H9 (cell line): Measurements from ENCODE around the gene COL23A1. TPM values are rescaled to one million over a fixed set of nuclear protein-coding genes. Genes with fewer than 3 reads are reported as not detected.

Experiments used
- DNase-seq: peaks from one replicate; pipeline ENCODE4 v3.0.0-alpha.2; 2017
- H2AFZ ChIP-seq: one replicate; pipeline ENCODE4 v1.6.1; 2013; ENCODE audit warnings: mild to moderate bottlenecking, low read length, control low read depth, moderate library complexity
- H2AK5ac ChIP-seq: 2 replicates; pipeline ENCODE4 v1.6.1; 2013; ENCODE audit warnings: low read length, control low read depth, mixed read lengths; ENCODE audit not compliant: insufficient read length
- H2BK120ac ChIP-seq: one replicate; pipeline ENCODE4 v1.6.1; 2013; ENCODE audit warnings: low read depth, mild to moderate bottlenecking, low read length, control low read depth, inconsistent platforms; ENCODE audit not compliant: poor library complexity, severe bottlenecking
- H2BK12ac ChIP-seq: 2 replicates; pipeline ENCODE4 v1.6.1; 2013; ENCODE audit warnings: low read length, control low read depth, mixed read lengths, low read depth; ENCODE audit not compliant: insufficient read length
- H2BK15ac ChIP-seq: 2 replicates; pipeline ENCODE4 v1.6.1; 2013; ENCODE audit warnings: low read depth, low read length, control low read depth
- H2BK20ac ChIP-seq: one replicate; pipeline ENCODE4 v1.6.1; 2013; ENCODE audit warnings: low read depth, mild to moderate bottlenecking, low read length, control low read depth, inconsistent platforms; ENCODE audit not compliant: poor library complexity, severe bottlenecking
- H2BK5ac ChIP-seq: 2 replicates; pipeline ENCODE4 v1.6.1; 2013; ENCODE audit warnings: low read length, control low read depth, mixed read lengths; ENCODE audit not compliant: insufficient read length
- H3K14ac ChIP-seq: 2 replicates; pipeline ENCODE4 v1.6.1; 2013; ENCODE audit warnings: low read length, control low read depth; ENCODE audit not compliant: insufficient read depth
- H3K18ac ChIP-seq: 2 replicates; pipeline ENCODE4 v1.6.1; 2013; ENCODE audit warnings: low read depth, mild to moderate bottlenecking, mixed read lengths, low read length, control low read depth; ENCODE audit not compliant: insufficient read length
- H3K23ac ChIP-seq: 2 replicates; pipeline ENCODE4 v1.6.1; 2013; ENCODE audit warnings: low read length, control low read depth, mixed read lengths, low read depth; ENCODE audit not compliant: insufficient read length
- H3K23me2 ChIP-seq: 2 replicates; pipeline ENCODE4 v1.6.1; 2013; ENCODE audit warnings: low read depth, mild to moderate bottlenecking, mixed read lengths, low read length, control low read depth; ENCODE audit not compliant: insufficient read length, poor library complexity, severe bottlenecking
- H3K27ac ChIP-seq: 2 replicates; pipeline ENCODE4 v1.5.1; 2013; ENCODE audit warnings: low read length, control low read depth, mixed read lengths, low read depth; ENCODE audit not compliant: insufficient read length
- H3K27me3 ChIP-seq: 2 replicates; pipeline ENCODE4 v1.6.1; 2013; ENCODE audit warnings: low read length, control low read depth, inconsistent platforms; ENCODE audit not compliant: insufficient read depth
- H3K4ac ChIP-seq: 2 replicates; pipeline ENCODE4 v1.6.1; 2013; ENCODE audit warnings: low read depth, mild to moderate bottlenecking, control low read depth, inconsistent platforms, low read length, moderate library complexity
- H3K4me1 ChIP-seq: 2 replicates; pipeline ENCODE4 v1.6.1; 2013; ENCODE audit warnings: low read length, control low read depth, inconsistent platforms; ENCODE audit not compliant: insufficient read depth
- H3K4me2 ChIP-seq: 2 replicates; pipeline ENCODE4 v1.6.1; 2013; ENCODE audit warnings: low read length, control low read depth, mixed read lengths; ENCODE audit not compliant: insufficient read length, insufficient read depth
- H3K56ac ChIP-seq: 2 replicates; pipeline ENCODE4 v1.6.1; 2013; ENCODE audit warnings: low read depth, mild to moderate bottlenecking, mixed read lengths, low read length, control low read depth; ENCODE audit not compliant: insufficient read length
- H3K79me1 ChIP-seq: 2 replicates; pipeline ENCODE4 v1.6.1; 2013; ENCODE audit warnings: low read depth, mild to moderate bottlenecking, moderate library complexity, low read length, control low read depth, inconsistent platforms; ENCODE audit not compliant: insufficient read depth, poor library complexity, severe bottlenecking
- H3K79me2 ChIP-seq: 2 replicates; pipeline ENCODE4 v1.6.1; 2013; ENCODE audit warnings: low read length, control low read depth, inconsistent platforms; ENCODE audit not compliant: insufficient read depth
- H3K9ac ChIP-seq: 2 replicates; pipeline ENCODE4 v1.6.1; 2013; ENCODE audit warnings: low read length, control low read depth, mixed read lengths; ENCODE audit not compliant: insufficient read length; ENCODE audit errors: extremely low read depth
- H3K9me3 ChIP-seq: one replicate; pipeline ENCODE4 v1.6.1; 2013; ENCODE audit warnings: low read depth, low read length, inconsistent platforms; ENCODE audit not compliant: control insufficient read depth
- H3T11ph ChIP-seq: one replicate; pipeline ENCODE4 v1.6.1; 2013; ENCODE audit warnings: mild to moderate bottlenecking, low read length, control low read depth, inconsistent platforms
- H4K20me1 ChIP-seq: one replicate; pipeline ENCODE4 v1.6.1; 2013; ENCODE audit not compliant: control insufficient read depth, insufficient read length, insufficient read depth
- H4K5ac ChIP-seq: 2 replicates; pipeline ENCODE4 v1.6.1; 2013; ENCODE audit warnings: low read depth, mild to moderate bottlenecking, mixed read lengths, low read length, control low read depth; ENCODE audit not compliant: insufficient read length
- H4K8ac ChIP-seq: replicated peaks from 2 replicates; pipeline ENCODE4 v1.6.1; 2013; ENCODE audit warnings: low read length, control low read depth, mixed read lengths, low read depth; ENCODE audit not compliant: insufficient read length
- H4K91ac ChIP-seq: 2 replicates; pipeline ENCODE4 v1.6.1; 2013; ENCODE audit warnings: low read depth, mild to moderate bottlenecking, moderate library complexity, mixed read lengths, low read length, control low read depth; ENCODE audit not compliant: insufficient read length
- H3K27ac Mint-ChIP-seq, 3 experiments: 2 replicates in 2 of 3; 3 replicates in 1 of 3; pipeline ENCODE4 v1.8.0; 2020 to 2021; ENCODE audit warnings: mixed read lengths in 3 of 3, mild to moderate bottlenecking in 1 of 3, moderate library complexity in 1 of 3
- H3K27me3 Mint-ChIP-seq: 2 replicates; pipeline ENCODE4 v1.8.0; 2021; ENCODE audit warnings: low read depth, mild to moderate bottlenecking, moderate library complexity, mixed read lengths
- H3K36me3 Mint-ChIP-seq, 3 experiments: 2 replicates in 2 of 3; 3 replicates in 1 of 3; pipeline ENCODE4 v1.8.0; 2020 to 2021; ENCODE audit warnings: low read depth in 3 of 3, mixed read lengths in 3 of 3; ENCODE audit not compliant: insufficient read depth in 1 of 3
- H3K4me1 Mint-ChIP-seq, 2 experiments: 2 replicates each; pipeline ENCODE4 v1.8.0; 2020; ENCODE audit warnings: mixed read lengths in 2 of 2
- H3K4me3 Mint-ChIP-seq, 2 experiments: 2 replicates in 1 of 2; 3 replicates in 1 of 2; pipeline ENCODE4 v1.8.0; 2020 to 2021; ENCODE audit warnings: mild to moderate bottlenecking in 2 of 2, mixed read lengths in 2 of 2, moderate library complexity in 1 of 2
- H3K9me3 Mint-ChIP-seq, 2 experiments: 2 replicates in 1 of 2; 3 replicates in 1 of 2; pipeline ENCODE4 v1.8.0; 2020; ENCODE audit warnings: mild to moderate bottlenecking in 2 of 2, mixed read lengths in 2 of 2, moderate library complexity in 1 of 2
- WGBS: extraction: QIAGEN DNeasy Blood & Tissue Kit; methylation state at CpG from one replicate; pipeline ENCODE4 v1.1.7; 2013; ENCODE audit warnings: missing lambda C conversion rate, low lambda C conversion rate, mixed read lengths; ENCODE audit not compliant: insufficient read length; ENCODE audit errors: extremely low coverage; 5-methylcytosine and 5-hydroxymethylcytosine counted together
- total RNA-seq: library from RNA; stranded (reverse); gene quantifications from 2 replicates; pipeline ENCODE4 v1.2.1, GENCODE V29; 2021
- TF ChIP-seq, protein P1 (sequence below): fragments of 200-600 bp; sonication (generic); conservative IDR thresholded peaks from 3 replicates; pipeline ENCODE4 v1.8.0; 2021; ENCODE audit warnings: antibody characterized with exemption, mild to moderate bottlenecking

Gene COL23A1
- total RNA-seq, 1 experiment from 2014 or later = 2.6 TPM

DNA sequence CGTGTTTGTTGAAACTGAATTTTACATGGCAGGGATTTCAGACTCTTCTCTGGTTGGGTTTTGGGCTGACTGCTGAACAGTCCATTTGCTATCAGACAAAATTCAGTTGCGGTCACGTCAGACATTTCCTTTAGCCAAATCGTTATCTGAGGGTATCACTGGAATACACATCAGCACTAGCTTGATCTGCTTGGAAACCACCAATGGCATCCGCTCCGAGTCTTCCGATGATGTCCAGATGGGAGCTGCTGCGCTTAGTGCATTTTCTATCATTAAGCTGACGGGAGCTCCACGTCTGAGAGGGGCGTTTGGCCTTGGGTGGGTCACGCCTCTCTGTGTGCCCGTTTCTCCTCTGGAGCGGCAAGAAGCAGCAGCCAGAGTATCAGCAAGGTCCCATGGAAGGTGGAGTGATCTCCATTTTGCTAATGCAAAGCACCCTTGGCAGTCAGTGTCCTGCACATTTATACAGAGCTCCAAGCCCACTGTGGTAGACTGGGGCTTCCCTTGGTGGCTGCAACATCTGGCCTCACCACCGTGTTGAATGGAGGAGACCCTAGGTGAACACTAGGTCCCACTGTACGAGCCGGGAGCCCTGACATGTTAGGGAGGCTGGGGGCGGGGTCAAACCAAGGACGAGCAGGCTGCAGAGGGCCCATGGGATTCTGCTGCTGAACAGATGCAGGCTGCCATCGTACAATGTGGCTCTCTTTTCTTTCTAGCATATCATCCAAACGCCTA lies 223.0 kb downstream of the COL23A1 start:
- Histone ChIP-seq H3K4ac (no peak overlapping the region), H2BK12ac (no peak overlapping the region), H3K27me3 (no peaks in the 10 kb centered on the region), H4K8ac (no peak overlapping the region), H3K14ac (no peak overlapping the region; the same call in 1 of the 2 replicates), H3K79me1 (no peaks in the 10 kb centered on the region), H3K4me1 (no peaks in the 10 kb centered on the region), H2BK20ac (no peak overlapping the region), H3K23me2 (no peaks in the 10 kb centered on the region), H3K9ac (no peak overlapping the region), H3K23ac (no peak overlapping the region), H4K91ac (no peak overlapping the region), H2BK120ac (no peak overlapping the region), H4K5ac (no peak overlapping the region), H3K79me2 (no peaks in the 10 kb centered on the region), H3K9me3 (peaks cover 5% of the 10 kb centered on the region), H3K27ac (no peak overlapping the region), H2BK15ac (no peak overlapping the region), H3K18ac (no peak overlapping the region), H3K4me2 (no peak overlapping the region), H2AK5ac (no peak overlapping the region), H4K20me1 (peaks cover 2% of the 10 kb centered on the region), H3T11ph (no peak overlapping the region), H2BK5ac (no peak overlapping the region), H2AFZ (no peak overlapping the region), H3K56ac (no peak overlapping the region)
- no peak for DNase-seq
- Mint-ChIP-seq H3K36me3 (peaks cover 5 to 17% (median 12%) of the 10 kb centered on the region in 3 experiments; a peak in 6 of 7 replicates), H3K27me3 (no peaks in the 10 kb centered on the region; the same call in 1 of the 2 replicates), H3K9me3 (peaks cover 8 to 13% of the 10 kb centered on the region in 2 experiments), H3K4me3 (no peak overlapping the region), H3K27ac (no peak overlapping the region; a peak in 1 of 7 replicates), H3K4me1 (peaks cover 15 to 29% of the 10 kb centered on the region in 2 experiments)
- TF ChIP-seq, protein P1, sequence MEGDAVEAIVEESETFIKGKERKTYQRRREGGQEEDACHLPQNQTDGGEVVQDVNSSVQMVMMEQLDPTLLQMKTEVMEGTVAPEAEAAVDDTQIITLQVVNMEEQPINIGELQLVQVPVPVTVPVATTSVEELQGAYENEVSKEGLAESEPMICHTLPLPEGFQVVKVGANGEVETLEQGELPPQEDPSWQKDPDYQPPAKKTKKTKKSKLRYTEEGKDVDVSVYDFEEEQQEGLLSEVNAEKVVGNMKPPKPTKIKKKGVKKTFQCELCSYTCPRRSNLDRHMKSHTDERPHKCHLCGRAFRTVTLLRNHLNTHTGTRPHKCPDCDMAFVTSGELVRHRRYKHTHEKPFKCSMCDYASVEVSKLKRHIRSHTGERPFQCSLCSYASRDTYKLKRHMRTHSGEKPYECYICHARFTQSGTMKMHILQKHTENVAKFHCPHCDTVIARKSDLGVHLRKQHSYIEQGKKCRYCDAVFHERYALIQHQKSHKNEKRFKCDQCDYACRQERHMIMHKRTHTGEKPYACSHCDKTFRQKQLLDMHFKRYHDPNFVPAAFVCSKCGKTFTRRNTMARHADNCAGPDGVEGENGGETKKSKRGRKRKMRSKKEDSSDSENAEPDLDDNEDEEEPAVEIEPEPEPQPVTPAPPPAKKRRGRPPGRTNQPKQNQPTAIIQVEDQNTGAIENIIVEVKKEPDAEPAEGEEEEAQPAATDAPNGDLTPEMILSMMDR = no peak
- no CpG with 5 or more reads among the region's 21 CpGs for WGBS
